Measurements from ENCODE around the gene ABTB1.

DNA sequence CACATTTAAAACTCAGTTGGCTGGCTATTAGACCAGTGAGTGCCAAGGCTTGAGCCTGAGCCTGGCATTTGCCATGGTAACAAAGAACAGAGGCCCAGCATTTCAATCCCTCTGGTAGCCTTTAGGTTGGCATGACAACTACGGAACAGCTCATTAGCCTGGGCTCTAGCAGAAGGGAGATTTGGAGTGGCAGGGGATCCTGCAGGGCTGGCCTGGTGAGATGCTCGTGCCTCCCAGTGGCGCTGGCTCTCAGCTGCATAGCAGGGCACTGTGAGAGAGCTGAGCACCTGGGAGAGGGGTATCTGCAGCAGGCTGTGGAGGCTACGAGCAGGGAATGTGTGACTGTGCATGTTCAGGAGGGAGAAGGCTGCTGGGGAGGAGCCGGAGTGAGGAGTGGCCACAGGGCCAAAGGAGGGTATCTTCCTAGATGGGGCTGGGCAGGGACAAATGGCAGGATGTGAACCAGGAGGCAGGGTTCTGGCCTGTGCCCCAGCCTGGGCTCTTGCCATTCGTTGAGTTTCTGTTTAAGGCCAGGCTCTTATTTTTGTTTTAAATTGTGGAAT, 5.6 kb upstream of the ABTB1 start:
- TF ChIP-seq CTCF (IDR thresholded peaks at IDR 0.05; ENCODE audit: low read length): no peak
- TF ChIP-seq EZH2 (IDR thresholded peaks at IDR 0.05; ENCODE audit: borderline replicate concordance, low read length): no peak
